DOHH2 (cell line): ENCODE results near the gene RNF144A.

Experiments used
- H3F3A ChIP-seq: fragments of 200-600 bp; sonication (generic), shearing (Covaris generic); 2 replicates; pipeline ENCODE4 v1.6.0; 2016; ENCODE audit warnings: antibody characterized with exemption, mild to moderate bottlenecking; ENCODE audit not compliant: control insufficient read depth, insufficient read depth
- H3K27ac ChIP-seq: fragments of 200-600 bp; sonication (generic); 2 replicates; pipeline ENCODE4 v1.5.1; 2014; ENCODE audit warnings: low read depth, mild to moderate bottlenecking, low read length, moderate library complexity
- H3K27me3 ChIP-seq: fragments of 200-600 bp; sonication (generic); 2 replicates; pipeline ENCODE4 v1.6.1; 2014; ENCODE audit warnings: mild to moderate bottlenecking, low read length, mixed read lengths; ENCODE audit not compliant: control insufficient read depth
- H3K36me3 ChIP-seq: fragments of 200-600 bp; sonication (generic); 2 replicates; pipeline ENCODE4 v1.6.1; 2014; ENCODE audit warnings: mild to moderate bottlenecking, low read length, moderate library complexity, mixed read lengths; ENCODE audit not compliant: control insufficient read depth
- H3K4me1 ChIP-seq: fragments of 200-600 bp; sonication (generic); 2 replicates; pipeline ENCODE4 v1.6.1; 2014; ENCODE audit warnings: mild to moderate bottlenecking, low read length, mixed read lengths; ENCODE audit not compliant: control insufficient read depth
- H3K4me2 ChIP-seq: fragments of 200-600 bp; sonication (generic); 2 replicates; pipeline ENCODE4 v1.6.0; 2014; ENCODE audit warnings: mild to moderate bottlenecking, low read length, moderate library complexity
- H3K4me3 ChIP-seq: fragments of 200-600 bp; sonication (generic); 2 replicates; pipeline ENCODE4 v1.5.1; 2014; ENCODE audit warnings: mild to moderate bottlenecking, low read length, mixed read lengths
- H3K79me2 ChIP-seq: fragments of 200-600 bp; sonication (generic); 2 replicates; pipeline ENCODE4 v1.6.1; 2014; ENCODE audit warnings: mild to moderate bottlenecking, low read length, mixed read lengths; ENCODE audit not compliant: control insufficient read depth
- H3K9me2 ChIP-seq: fragments of 200-600 bp; sonication (generic); replicated peaks from 2 replicates; pipeline ENCODE4 v1.6.1; 2014; ENCODE audit warnings: mild to moderate bottlenecking, low read length, mixed read lengths; ENCODE audit not compliant: control insufficient read depth
- H3K9me3 ChIP-seq: fragments of 200-600 bp; sonication (generic); 2 replicates; pipeline ENCODE4 v1.6.1; 2014; ENCODE audit warnings: antibody characterized with exemption, low read length, mixed read lengths; ENCODE audit not compliant: control insufficient read depth, insufficient read depth
- H4K20me1 ChIP-seq: fragments of 200-600 bp; sonication (generic); 2 replicates; pipeline ENCODE4 v1.6.0; 2014; ENCODE audit warnings: low read depth, mild to moderate bottlenecking, antibody characterized with exemption, low read length, moderate library complexity; ENCODE audit not compliant: control insufficient read depth, insufficient read depth
- EZH2phosphoT487 ChIP-seq: fragments of 200-600 bp; sonication (generic); IDR thresholded peaks from 2 replicates; pipeline ENCODE4 v1.6.1; 2017; ENCODE audit warnings: borderline replicate concordance, mild to moderate bottlenecking, antibody characterized with exemption, low read length, moderate library complexity, mixed read lengths
- TF ChIP-seq, protein P1 (sequence below): fragments of 200-600 bp; sonication (generic); IDR thresholded peaks from one replicate; pipeline ENCODE4 v1.5.1; 2014; ENCODE audit warnings: antibody characterized with exemption, mild to moderate bottlenecking, low read depth, low read length; ENCODE audit not compliant: poor library complexity, severe bottlenecking

The RNF144A gene

GRCh38 chr2:6947929-6948676 is 30.9 kb downstream of the RNF144A start:
- Histone ChIP-seq H3K9me2 (no peaks in the 10 kb centered on the region), H3K27me3 (peaks cover 4% of the 10 kb centered on the region; the same call in 1 of the 2 replicates), H3K9me3 (no peaks in the 10 kb centered on the region), H3K4me1 (no peaks in the 10 kb centered on the region), H3K27ac (no peak overlapping the region), H3K4me3 (no peak overlapping the region), H4K20me1 (no peaks in the 10 kb centered on the region), H3K4me2 (no peak overlapping the region), H3F3A (no peaks in the 10 kb centered on the region), H3K79me2 (no peaks in the 10 kb centered on the region), H3K36me3 (no peaks in the 10 kb centered on the region)
- no peak for TF ChIP-seq EZH2phosphoT487
- TF ChIP-seq, protein P1, sequence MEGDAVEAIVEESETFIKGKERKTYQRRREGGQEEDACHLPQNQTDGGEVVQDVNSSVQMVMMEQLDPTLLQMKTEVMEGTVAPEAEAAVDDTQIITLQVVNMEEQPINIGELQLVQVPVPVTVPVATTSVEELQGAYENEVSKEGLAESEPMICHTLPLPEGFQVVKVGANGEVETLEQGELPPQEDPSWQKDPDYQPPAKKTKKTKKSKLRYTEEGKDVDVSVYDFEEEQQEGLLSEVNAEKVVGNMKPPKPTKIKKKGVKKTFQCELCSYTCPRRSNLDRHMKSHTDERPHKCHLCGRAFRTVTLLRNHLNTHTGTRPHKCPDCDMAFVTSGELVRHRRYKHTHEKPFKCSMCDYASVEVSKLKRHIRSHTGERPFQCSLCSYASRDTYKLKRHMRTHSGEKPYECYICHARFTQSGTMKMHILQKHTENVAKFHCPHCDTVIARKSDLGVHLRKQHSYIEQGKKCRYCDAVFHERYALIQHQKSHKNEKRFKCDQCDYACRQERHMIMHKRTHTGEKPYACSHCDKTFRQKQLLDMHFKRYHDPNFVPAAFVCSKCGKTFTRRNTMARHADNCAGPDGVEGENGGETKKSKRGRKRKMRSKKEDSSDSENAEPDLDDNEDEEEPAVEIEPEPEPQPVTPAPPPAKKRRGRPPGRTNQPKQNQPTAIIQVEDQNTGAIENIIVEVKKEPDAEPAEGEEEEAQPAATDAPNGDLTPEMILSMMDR, result no peak

GRCh38 chr2:6948677-6949351 is 31.6 kb downstream of the RNF144A start:
- no peak overlapping the region for H3K4me2 ChIP-seq
- no peaks in the 10 kb centered on the region for H3K9me2 ChIP-seq
- H3K36me3 ChIP-seq, result no peaks in the 10 kb centered on the region
- H3K27ac ChIP-seq, result no peak overlapping the region
- no peaks in the 10 kb centered on the region for H3K79me2 ChIP-seq
- H3K9me3 ChIP-seq, result no peaks in the 10 kb centered on the region
- no peaks in the 10 kb centered on the region for H3F3A ChIP-seq
- H3K27me3 ChIP-seq, result peaks cover 4% of the 10 kb centered on the region; the same call in 1 of the 2 replicates
- no peaks in the 10 kb centered on the region for H4K20me1 ChIP-seq
- H3K4me3 ChIP-seq, result no peak overlapping the region
- TF ChIP-seq EZH2phosphoT487, result no peak
- no peaks in the 10 kb centered on the region for H3K4me1 ChIP-seq

DNA sequence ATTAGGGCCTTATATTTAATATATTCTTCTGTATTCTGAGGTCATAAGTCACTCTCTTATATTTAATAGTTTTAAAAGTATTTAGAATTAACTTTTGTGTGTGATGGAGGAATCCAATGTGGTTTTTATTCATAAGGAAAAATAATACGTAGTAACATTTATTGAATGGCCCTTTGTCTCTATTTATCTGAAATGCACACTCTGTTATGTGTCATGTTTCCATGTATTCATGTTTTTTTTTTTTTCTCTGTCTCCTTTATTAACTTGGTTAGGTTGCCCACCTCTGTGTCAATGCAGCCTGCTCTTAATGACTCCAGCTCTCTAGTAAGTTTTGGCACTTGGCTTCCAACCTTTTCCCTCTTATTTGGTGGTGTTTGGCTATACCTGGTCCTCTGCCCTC is 33.8 kb downstream of the RNF144A start:
- no peak for TF ChIP-seq EZH2phosphoT487
- TF ChIP-seq, protein P1, result no peak
- no peaks in the 10 kb centered on the region for H3F3A ChIP-seq
- no peaks in the 10 kb centered on the region for H3K9me3 ChIP-seq
- H3K36me3 ChIP-seq, result no peaks in the 10 kb centered on the region
- no peaks in the 10 kb centered on the region for H3K9me2 ChIP-seq
- H3K27me3 ChIP-seq, result peaks cover 4% of the 10 kb centered on the region; the same call in 1 of the 2 replicates
- no peaks in the 10 kb centered on the region for H3K4me1 ChIP-seq
- no peak overlapping the region for H3K4me2 ChIP-seq
- no peak overlapping the region for H3K4me3 ChIP-seq
- H4K20me1 ChIP-seq, result no peaks in the 10 kb centered on the region
- no peaks in the 10 kb centered on the region for H3K79me2 ChIP-seq
- H3K27ac ChIP-seq, result no peak overlapping the region

GRCh38 chr2:6952101-6952500 is 34.9 kb downstream of the RNF144A start:
- no peak overlapping the region for H3K27ac ChIP-seq
- no peaks in the 10 kb centered on the region for H3K36me3 ChIP-seq
- no peaks in the 10 kb centered on the region for H3K79me2 ChIP-seq
- no peaks in the 10 kb centered on the region for H3K4me1 ChIP-seq
- H3F3A ChIP-seq, result no peaks in the 10 kb centered on the region
- TF ChIP-seq EZH2phosphoT487, result no peak
- TF ChIP-seq, protein P1, result no peak
- H3K4me3 ChIP-seq, result no peak overlapping the region
- no peaks in the 10 kb centered on the region for H4K20me1 ChIP-seq
- no peaks in the 10 kb centered on the region for H3K9me3 ChIP-seq
- H3K9me2 ChIP-seq, result no peaks in the 10 kb centered on the region
- no peak overlapping the region for H3K4me2 ChIP-seq
- peaks cover 4% of the 10 kb centered on the region; the same call in 1 of the 2 replicates for H3K27me3 ChIP-seq
